Fibroblast of mammary gland (primary cell): Measurements from ENCODE around the gene MEAK7.

Experiments used
- DNase-seq: peaks from one replicate; pipeline ENCODE4 v3.0.0-alpha.2; 2010; ENCODE audit warnings: low read depth
- H3K4me3 ChIP-seq: 2 replicates; pipeline ENCODE4 v1.5.1; 2011; ENCODE audit warnings: low read depth, mild to moderate bottlenecking, low read length, moderate library complexity; ENCODE audit not compliant: control insufficient read depth
- TF ChIP-seq, protein P1 (sequence below): conservative IDR thresholded peaks from 2 replicates; pipeline ENCODE4 v1.5.1; 2011; ENCODE audit warnings: low read depth, low read length, inconsistent platforms; ENCODE audit not compliant: control insufficient read depth, insufficient read depth

The MEAK7 gene, protein sequence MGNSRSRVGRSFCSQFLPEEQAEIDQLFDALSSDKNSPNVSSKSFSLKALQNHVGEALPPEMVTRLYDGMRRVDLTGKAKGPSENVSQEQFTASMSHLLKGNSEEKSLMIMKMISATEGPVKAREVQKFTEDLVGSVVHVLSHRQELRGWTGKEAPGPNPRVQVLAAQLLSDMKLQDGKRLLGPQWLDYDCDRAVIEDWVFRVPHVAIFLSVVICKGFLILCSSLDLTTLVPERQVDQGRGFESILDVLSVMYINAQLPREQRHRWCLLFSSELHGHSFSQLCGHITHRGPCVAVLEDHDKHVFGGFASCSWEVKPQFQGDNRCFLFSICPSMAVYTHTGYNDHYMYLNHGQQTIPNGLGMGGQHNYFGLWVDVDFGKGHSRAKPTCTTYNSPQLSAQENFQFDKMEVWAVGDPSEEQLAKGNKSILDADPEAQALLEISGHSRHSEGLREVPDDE

DNA sequence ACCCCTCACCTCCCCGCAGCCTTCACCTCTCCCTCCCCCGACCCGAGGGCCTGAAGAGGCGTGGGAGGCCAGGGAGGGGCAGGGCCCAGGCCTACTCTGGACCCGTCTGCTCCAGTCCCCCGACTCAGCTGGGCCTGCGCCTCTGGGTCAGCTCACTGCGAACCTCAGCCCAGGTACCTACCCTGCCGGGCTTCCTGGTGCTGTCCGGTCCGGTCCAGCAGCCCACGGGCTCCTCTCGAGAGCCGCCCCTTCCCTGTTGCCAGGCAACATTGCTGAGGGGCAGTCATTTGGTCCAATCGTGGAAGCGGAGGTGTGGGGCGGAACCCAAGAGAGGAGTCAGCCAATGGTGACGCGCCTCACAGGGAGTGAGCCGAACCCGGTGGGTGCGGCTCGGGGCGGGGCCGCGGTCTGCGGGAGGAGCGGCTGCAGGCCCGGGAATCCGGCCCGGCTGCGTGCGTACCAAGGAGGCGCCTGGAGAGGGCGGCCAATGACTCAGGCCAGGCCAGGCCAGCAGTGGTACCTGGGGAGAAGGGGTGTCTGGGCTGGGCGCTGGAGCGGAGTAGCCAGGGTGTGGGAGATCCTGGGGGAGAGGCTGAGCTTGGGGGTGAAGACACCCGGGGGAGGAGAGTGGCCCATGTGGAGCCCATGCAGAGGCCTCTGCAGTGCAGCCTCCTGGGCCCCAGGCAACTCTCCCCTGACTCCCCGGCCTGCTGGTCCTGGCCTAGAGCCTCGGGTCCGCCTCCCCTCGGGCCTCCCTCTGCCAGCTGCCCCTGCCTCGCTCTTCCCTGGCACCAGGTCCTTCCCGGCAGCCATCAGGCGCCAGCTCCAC, at the start of gene MEAK7:
Gene MEAK7 (minus strand): TSS at position 240 of the 829 bp plus-strand sequence. CDS start 6,573 bp downstream, outside the sequence.
- peak; percentile 97 for DNase-seq
- H3K4me3 ChIP-seq, result peak within 1 kb of the TSS; percentile 94
- TF ChIP-seq, protein P1, sequence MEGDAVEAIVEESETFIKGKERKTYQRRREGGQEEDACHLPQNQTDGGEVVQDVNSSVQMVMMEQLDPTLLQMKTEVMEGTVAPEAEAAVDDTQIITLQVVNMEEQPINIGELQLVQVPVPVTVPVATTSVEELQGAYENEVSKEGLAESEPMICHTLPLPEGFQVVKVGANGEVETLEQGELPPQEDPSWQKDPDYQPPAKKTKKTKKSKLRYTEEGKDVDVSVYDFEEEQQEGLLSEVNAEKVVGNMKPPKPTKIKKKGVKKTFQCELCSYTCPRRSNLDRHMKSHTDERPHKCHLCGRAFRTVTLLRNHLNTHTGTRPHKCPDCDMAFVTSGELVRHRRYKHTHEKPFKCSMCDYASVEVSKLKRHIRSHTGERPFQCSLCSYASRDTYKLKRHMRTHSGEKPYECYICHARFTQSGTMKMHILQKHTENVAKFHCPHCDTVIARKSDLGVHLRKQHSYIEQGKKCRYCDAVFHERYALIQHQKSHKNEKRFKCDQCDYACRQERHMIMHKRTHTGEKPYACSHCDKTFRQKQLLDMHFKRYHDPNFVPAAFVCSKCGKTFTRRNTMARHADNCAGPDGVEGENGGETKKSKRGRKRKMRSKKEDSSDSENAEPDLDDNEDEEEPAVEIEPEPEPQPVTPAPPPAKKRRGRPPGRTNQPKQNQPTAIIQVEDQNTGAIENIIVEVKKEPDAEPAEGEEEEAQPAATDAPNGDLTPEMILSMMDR, result no peak

DNA sequence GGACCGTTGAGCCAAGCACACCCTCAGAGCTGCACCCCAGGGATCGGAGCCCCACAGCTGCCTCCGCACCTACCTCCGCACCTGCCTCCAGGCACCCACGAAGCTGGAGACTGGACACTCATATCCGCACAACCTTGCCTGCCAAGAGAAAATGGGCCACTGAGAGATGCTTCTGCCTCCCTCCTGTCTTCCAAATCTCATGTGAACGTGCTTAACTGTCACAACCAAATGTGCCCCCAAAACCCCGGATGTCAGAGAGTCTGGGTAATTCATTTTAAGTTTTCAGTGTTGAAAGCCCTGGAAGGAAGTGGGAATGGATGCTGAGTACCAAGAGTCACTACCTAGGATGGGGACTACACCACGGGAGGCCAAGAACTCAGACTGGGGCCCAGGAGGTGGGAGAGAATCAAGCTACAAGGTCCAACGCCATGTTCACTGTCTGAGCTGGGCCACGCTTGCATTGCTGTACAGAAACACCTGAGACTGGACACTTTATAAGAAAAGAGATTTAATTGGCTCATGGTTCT, 49.5 kb upstream of the MEAK7 start:
- DNase-seq, result no peak
- H3K4me3 ChIP-seq, result no peak overlapping the region
- TF ChIP-seq, protein P1, result no peak

DNA sequence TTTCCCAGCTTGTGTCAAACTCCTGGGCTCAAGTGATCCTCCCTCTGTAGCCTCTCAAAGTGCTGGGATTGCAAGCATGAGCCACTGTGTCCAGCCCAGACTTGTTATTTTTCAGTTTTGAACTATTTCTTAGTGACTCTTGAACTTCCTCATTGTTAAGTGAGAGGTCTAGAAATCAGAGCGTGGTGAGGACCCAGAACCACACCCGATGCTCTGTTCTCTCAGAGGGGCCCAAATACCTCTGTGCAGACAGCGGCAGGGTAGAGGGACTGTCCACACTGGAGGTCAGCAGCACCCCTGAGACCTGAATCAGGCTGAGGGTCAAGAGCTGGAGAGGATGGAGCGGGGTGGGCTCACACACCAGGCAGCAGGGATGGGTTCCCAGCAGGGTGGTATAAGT, 47.7 kb upstream of the MEAK7 start:
- TF ChIP-seq, protein P1, result no peak
- H3K4me3 ChIP-seq, result no peak overlapping the region
- DNase-seq, result no peak

DNA sequence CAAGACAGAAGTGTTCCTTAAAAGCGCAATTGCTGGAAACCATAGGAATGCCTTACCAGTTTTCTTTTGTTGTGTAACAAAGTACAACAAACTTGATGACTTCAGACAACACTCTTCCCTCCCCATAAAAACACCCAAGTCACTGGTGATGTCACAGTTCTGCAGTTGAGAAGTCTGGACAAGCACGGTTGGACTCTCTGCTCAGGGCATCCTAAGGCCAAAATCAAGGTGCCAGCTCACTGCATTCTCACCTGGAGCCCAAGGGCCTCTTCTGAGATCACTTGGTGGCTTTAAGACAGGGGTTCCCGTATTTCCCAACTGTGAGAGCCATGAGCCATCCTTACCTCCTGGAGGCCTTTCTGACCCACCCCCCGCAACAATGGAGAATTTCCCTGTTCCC, 45.6 kb upstream of the MEAK7 start:
- no peak overlapping the region for H3K4me3 ChIP-seq
- TF ChIP-seq, protein P1, result no peak
- DNase-seq, result no peak

DNA sequence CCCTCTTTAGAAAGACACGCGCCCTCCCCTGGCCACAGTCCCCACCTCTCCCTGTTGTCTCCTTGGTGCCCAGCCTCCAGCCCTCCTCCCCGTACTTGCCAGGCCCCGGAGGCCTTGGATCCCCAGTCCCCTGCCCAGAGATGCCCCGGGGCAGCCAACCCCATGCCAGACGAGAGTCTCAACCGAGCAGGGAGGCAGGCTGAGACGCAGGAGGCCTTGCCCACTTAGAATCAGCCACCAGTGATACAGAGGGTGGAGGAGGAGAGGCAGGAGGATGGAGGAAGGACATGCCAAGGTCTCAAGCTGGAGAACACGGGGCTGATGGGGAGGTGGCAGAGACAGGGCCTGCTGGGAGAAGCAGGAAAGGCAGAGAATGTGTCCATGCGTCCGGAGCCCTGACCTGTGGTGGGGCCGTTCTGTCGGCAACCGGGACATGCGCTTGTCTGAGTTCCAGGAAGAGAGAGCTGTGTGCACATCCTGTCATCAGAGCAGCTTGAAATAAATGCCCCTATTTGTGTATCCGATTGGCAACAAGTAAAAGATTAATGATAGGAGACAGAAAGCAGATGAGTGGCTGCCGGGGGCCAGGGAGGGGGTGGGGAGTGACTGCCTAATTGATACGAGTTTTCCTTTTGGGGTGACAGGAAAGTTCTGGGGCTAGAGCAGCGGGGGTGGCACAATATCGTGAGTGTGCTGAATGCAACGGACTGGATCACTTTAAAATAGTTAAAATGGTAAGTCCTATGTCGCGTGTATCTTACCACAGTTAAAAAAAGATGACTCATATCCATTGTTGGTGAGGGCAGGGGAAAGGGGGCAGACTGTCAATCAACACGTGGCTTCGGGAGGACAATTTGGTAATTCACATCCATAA, 44.7 kb upstream of the MEAK7 start:
- TF ChIP-seq, protein P1, result no peak
- H3K4me3 ChIP-seq, result no peak overlapping the region
- no peak for DNase-seq

DNA sequence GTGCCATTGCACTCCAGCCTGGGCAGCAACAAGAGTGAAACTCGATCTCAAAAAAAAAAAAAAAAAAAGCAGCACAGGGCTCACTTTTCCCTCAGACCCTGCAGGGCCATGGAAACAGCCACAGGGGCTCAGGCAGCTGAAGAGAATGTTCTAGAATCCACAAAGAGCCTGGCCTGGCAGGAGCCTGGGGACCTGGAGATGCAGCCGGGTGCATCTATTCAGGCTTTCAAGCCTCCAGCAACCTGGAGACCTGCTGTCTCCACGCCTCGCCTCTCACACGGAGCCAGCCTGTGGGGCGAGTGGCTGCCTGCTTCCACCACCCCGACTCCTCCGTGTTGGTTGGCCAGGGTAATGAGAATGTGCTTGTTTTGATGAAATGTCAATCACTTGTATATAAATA, 44.0 kb upstream of the MEAK7 start:
- no peak overlapping the region for H3K4me3 ChIP-seq
- no peak for DNase-seq
- TF ChIP-seq, protein P1, result no peak
